ENCODE data around the gene SMARCE1. TPM values are rescaled to one million over a fixed set of nuclear protein-coding genes. Genes with fewer than 3 reads are reported as not detected.

Gene SMARCE1
- total and polyA plus RNA-seq, 2 of the 4 experiments (the other 2 are of a cell fraction): 66.2 to 119 TPM

GRCh38 chr17:40602445-40603443 lies 44.9 kb downstream of the SMARCE1 start (continued):
- TF ChIP-seq NFE2L2 (IDR thresholded peaks at IDR 0.05; ENCODE audit: low read depth, low read length) (no peak), FOS (IDR thresholded peaks at IDR 0.05; ENCODE audit: low read depth, low read length) (no peak)

GRCh38 chr17:40600486-40601046 lies 47.1 kb downstream of the SMARCE1 start:
- no peak overlapping the region for H2AK5ac ChIP-seq (ENCODE audit: low read depth, low read length)
- H3K27me3 ChIP-seq (ENCODE audit: control insufficient read depth, insufficient read depth, low read length): peaks cover 26% of the 10 kb centered on the region
- no peaks in the 10 kb centered on the region for H3K9me1 ChIP-seq (ENCODE audit: insufficient read depth, low read length)
- H3K27ac ChIP-seq (ENCODE audit: insufficient read depth, low read length): no peak overlapping the region
- no peaks in the 10 kb centered on the region for H3K4me1 ChIP-seq (ENCODE audit: control insufficient read depth, insufficient read depth, low read length)
- H3K4ac ChIP-seq (ENCODE audit: low read depth, low read length): no peak overlapping the region
- no peak overlapping the region for H3K4me2 ChIP-seq (ENCODE audit: low read depth, low read length)
- no peak overlapping the region for H4K8ac ChIP-seq (ENCODE audit: low read depth in 2 of 2, low read length in 2 of 2)
- no peak overlapping the region for H2AK9ac ChIP-seq (replicated peaks; ENCODE audit: low read depth, low read length, poor library complexity)
- CTCF ChIA-PET: no interaction called here
- intact Hi-C loops (cut with micrococcal nuclease): no loop called here
- no peak overlapping the region for H3K18ac ChIP-seq (ENCODE audit: low read depth, low read length)
- no peak overlapping the region for H3K9ac ChIP-seq (ENCODE audit: low read depth, low read length)
- TF ChIP-seq ELK1 (IDR thresholded peaks at IDR 0.05; ENCODE audit: borderline replicate concordance, low read depth, low read length) (no peak), FOS (IDR thresholded peaks at IDR 0.05; ENCODE audit: low read depth, low read length) (no peak), BHLHE40 (IDR thresholded peaks at IDR 0.05; ENCODE audit: low read depth, low read length) (no peak), MAFK (IDR thresholded peaks at IDR 0.05; ENCODE audit: low read depth, low read length) (no peak), CHD1 (IDR thresholded peaks at IDR 0.05; ENCODE audit: low read depth, low read length) (no peak), RCOR1 (IDR thresholded peaks at IDR 0.05; ENCODE audit: insufficient replicate concordance, low read length) (no peak), MAZ (IDR thresholded peaks at IDR 0.05; ENCODE audit: borderline replicate concordance, low read depth, low read length) (no peak), MXI1 (IDR thresholded peaks at IDR 0.05; ENCODE audit: borderline replicate concordance, low read depth, low read length) (no peak), CTCF (conservative IDR thresholded peaks at IDR 0.05; ENCODE audit: low read depth, low read length) (no peak)
- H3K14ac ChIP-seq (replicated peaks; ENCODE audit: low read depth, low read length): no peak overlapping the region
- H4K91ac ChIP-seq (ENCODE audit: insufficient read depth, low read depth, low read length): no peak overlapping the region
- H3K23ac ChIP-seq (ENCODE audit: low read depth, low read length): no peak overlapping the region
- no peaks in the 10 kb centered on the region for H3K36me3 ChIP-seq (ENCODE audit: control insufficient read depth, insufficient read depth, low read length)
- BruUV-seq (replicated peaks): no TSS peak
- POLR2A ChIA-PET (ENCODE audit: unreplicated experiment): no interaction called here
- H3K79me1 ChIP-seq (ENCODE audit: low read depth in 1 of 2, low read length in 2 of 2): no peaks in the 10 kb centered on the region
- ATAC-seq (ENCODE audit: low read depth) (no peak), DNase-seq (no peak)
- no CpG with 5 or more reads among the region's 8 CpGs for WGBS, 2 experiments (ENCODE audit: extremely low coverage in 2 of 2, insufficient read length in 1 of 2)
- in situ Hi-C loops (cut with MboI; ENCODE audit: low sequenced_read_pairs): no loop called here
- H3K4me3 ChIP-seq (ENCODE audit: insufficient read depth, low read depth, low read length): no peak overlapping the region
- no peak overlapping the region for H4K5ac ChIP-seq (ENCODE audit: low read depth, low read length)
- no peaks in the 10 kb centered on the region for H4K20me1 ChIP-seq (ENCODE audit: insufficient read depth, low read length)
- H3K9me3 ChIP-seq (ENCODE audit: control insufficient read depth, insufficient read depth, low read length): no peaks in the 10 kb centered on the region
- no peak overlapping the region for H2BK20ac ChIP-seq (ENCODE audit: low read depth, low read length)
- no peak overlapping the region for H3K56ac ChIP-seq (ENCODE audit: extremely low read depth, insufficient read depth, low read length)
- dilution Hi-C loops (cut with HindIII; ENCODE audit: low sequenced_read_pairs, unreplicated experiment): no loop called here
- no peak overlapping the region for H2BK5ac ChIP-seq (ENCODE audit: low read depth, low read length, poor library complexity, severe bottlenecking)
- no peak overlapping the region for H2BK15ac ChIP-seq (ENCODE audit: low read depth, low read length)
- H2BK120ac ChIP-seq (ENCODE audit: low read depth, low read length): no peak overlapping the region
- no peak overlapping the region for H2AFZ ChIP-seq (replicated peaks; ENCODE audit: low read length, poor library complexity)

Measured in IMR-90 (cell line).